Suprapubic skin (tissue), 4 donors: Measurements from ENCODE around the gene GLG1. TPM values are rescaled to one million over a fixed set of nuclear protein-coding genes. Genes with fewer than 3 reads are reported as not detected.
"Not testable (repeated sequence)": the region's sequence is repeated elsewhere in the genome, so short reads cannot be mapped to it uniquely, and the experiment has no call there.

Experiments used
- DNase-seq, 2 donors: peaks; one replicate each; pipeline ENCODE4 v3.0.0-alpha.2; 2019; ENCODE audit warnings: low spot score in 2 of 2
- H3K27ac ChIP-seq: fragments of 200-600 bp; sonication (generic); one replicate; pipeline ENCODE4 v1.5.1; 2019
- H3K27me3 ChIP-seq: fragments of 200-600 bp; sonication (generic); one replicate; pipeline ENCODE4 v1.5.1; 2019
- H3K36me3 ChIP-seq: fragments of 200-600 bp; sonication (generic); one replicate; pipeline ENCODE4 v1.5.1; 2019
- H3K4me1 ChIP-seq: fragments of 200-600 bp; sonication (generic); one replicate; pipeline ENCODE4 v1.5.1; 2019
- H3K4me3 ChIP-seq: fragments of 200-600 bp; sonication (generic); one replicate; pipeline ENCODE4 v1.5.1; 2019; ENCODE audit warnings: mild to moderate bottlenecking
- H3K9me3 ChIP-seq: fragments of 200-600 bp; sonication (generic); one replicate; pipeline ENCODE4 v1.5.1; 2019
- EP300 ChIP-seq: sonication (generic); formaldehyde crosslinking; IDR thresholded peaks from one replicate; pipeline ENCODE4 v1.6.1; 2017; ENCODE audit warnings: antibody characterized with exemption
- POLR2A ChIP-seq, 2 donors: fragments of 450-650 bp; IDR thresholded peaks; one replicate each; pipeline ENCODE4 v1.6.1; 2017; ENCODE audit warnings: antibody characterized with exemption in 2 of 2, mild to moderate bottlenecking in 2 of 2, moderate library complexity in 2 of 2
- POLR2AphosphoS5 ChIP-seq, 3 donors: sonication (generic); formaldehyde crosslinking; IDR thresholded peaks; one replicate each; pipeline ENCODE4 v1.6.1; 2017; ENCODE audit warnings: antibody characterized with exemption in 3 of 3
- WGBS: methylation state at CpG from one replicate; pipeline ENCODE4 v1.1.5; 2018; 5-methylcytosine and 5-hydroxymethylcytosine counted together
- total RNA-seq, 4 donors: library from RNA; depleted of rRNA; stranded (reverse); fragments of >200 nt; gene quantifications; one replicate each; pipeline ENCODE4 v1.1.0, GENCODE V29; 2016
- TF ChIP-seq, protein P1 (sequence below), 2 donors: fragments of 200-600 bp in 1 of 2; fragments of 450-650 bp in 1 of 2; sonication (generic) in 1 of 2; IDR thresholded peaks; one replicate each; pipeline ENCODE4 v1.5.1; 2016 to 2019; ENCODE audit warnings: antibody characterized with exemption in 2 of 2, mild to moderate bottlenecking in 1 of 2, moderate library complexity in 1 of 2

The GLG1 gene
- total RNA-seq, 4 donors from 2014 or later, result 62.5 to 160 (median 89.6) TPM

GRCh38 chr16:74538801-74539200 is 68.1 kb downstream of the GLG1 start:
- H3K4me1 ChIP-seq, H3K4me3 ChIP-seq, H3K9me3 ChIP-seq, H3K27me3 ChIP-seq, H3K27ac ChIP-seq, DNase-seq, H3K36me3 ChIP-seq: not testable (repeated sequence)
- no CpG with 5 or more reads among the region's 3 CpGs for WGBS

- H3K4me3 ChIP-seq, H3K27me3 ChIP-seq, H3K4me1 ChIP-seq, H3K9me3 ChIP-seq, H3K36me3 ChIP-seq, H3K27ac ChIP-seq, DNase-seq: not testable (repeated sequence)
- WGBS, result 90% methylated on average over 1 of the region's 1 CpG
Measured at GRCh38 chr16:74537746-74538145, 69.2 kb downstream of the GLG1 start.

GRCh38 chr16:74534650-74535049 is 72.3 kb downstream of the GLG1 start:
- not testable (repeated sequence) for H3K9me3 ChIP-seq, H3K4me1 ChIP-seq, H3K27ac ChIP-seq, H3K36me3 ChIP-seq, DNase-seq, H3K4me3 ChIP-seq, H3K27me3 ChIP-seq
- 81% methylated on average over 4 of the region's 4 CpGs for WGBS

DNA sequence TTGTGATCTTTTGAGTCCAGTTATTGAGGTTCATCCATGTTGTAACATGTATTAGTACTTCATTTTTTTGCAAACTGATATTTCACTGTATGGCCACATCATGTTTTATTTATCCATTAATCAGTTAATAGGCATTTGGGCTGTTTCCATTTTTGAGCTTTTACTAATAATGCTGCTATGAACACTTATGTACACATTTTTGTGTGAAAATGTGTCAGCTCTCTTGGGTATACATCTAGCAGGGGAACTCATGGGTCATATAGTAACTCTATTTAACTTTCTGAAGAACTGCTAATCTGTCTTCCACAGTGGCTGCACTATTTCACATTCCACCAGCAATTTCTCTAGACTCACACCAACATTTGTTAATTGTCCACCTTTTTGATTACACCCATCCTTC is 82.0 kb downstream of the GLG1 start:
- no peak for DNase-seq
- no peak overlapping the region for H3K27ac ChIP-seq
- peaks cover 13% of the 10 kb centered on the region for H3K36me3 ChIP-seq
- no peaks in the 10 kb centered on the region for H3K9me3 ChIP-seq
- TF ChIP-seq EP300, result no peak
- H3K4me3 ChIP-seq, result no peak overlapping the region
- no peaks in the 10 kb centered on the region for H3K4me1 ChIP-seq
- no peaks in the 10 kb centered on the region for H3K27me3 ChIP-seq

GRCh38 chr16:74524117-74524516 is 82.8 kb downstream of the GLG1 start:
- Histone ChIP-seq H3K36me3 (peaks cover 13% of the 10 kb centered on the region), H3K4me3 (no peak overlapping the region), H3K27me3 (no peaks in the 10 kb centered on the region), H3K4me1 (no peaks in the 10 kb centered on the region), H3K9me3 (no peaks in the 10 kb centered on the region), H3K27ac (no peak overlapping the region)
- WGBS, result 90% methylated on average over 5 of the region's 5 CpGs
- TF ChIP-seq, protein P1, sequence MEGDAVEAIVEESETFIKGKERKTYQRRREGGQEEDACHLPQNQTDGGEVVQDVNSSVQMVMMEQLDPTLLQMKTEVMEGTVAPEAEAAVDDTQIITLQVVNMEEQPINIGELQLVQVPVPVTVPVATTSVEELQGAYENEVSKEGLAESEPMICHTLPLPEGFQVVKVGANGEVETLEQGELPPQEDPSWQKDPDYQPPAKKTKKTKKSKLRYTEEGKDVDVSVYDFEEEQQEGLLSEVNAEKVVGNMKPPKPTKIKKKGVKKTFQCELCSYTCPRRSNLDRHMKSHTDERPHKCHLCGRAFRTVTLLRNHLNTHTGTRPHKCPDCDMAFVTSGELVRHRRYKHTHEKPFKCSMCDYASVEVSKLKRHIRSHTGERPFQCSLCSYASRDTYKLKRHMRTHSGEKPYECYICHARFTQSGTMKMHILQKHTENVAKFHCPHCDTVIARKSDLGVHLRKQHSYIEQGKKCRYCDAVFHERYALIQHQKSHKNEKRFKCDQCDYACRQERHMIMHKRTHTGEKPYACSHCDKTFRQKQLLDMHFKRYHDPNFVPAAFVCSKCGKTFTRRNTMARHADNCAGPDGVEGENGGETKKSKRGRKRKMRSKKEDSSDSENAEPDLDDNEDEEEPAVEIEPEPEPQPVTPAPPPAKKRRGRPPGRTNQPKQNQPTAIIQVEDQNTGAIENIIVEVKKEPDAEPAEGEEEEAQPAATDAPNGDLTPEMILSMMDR (IDR thresholded peaks at IDR 0.05), result no peak
- TF ChIP-seq POLR2A (IDR thresholded peaks at IDR 0.05) (no peak), EP300 (no peak), POLR2AphosphoS5 (IDR thresholded peaks at IDR 0.05) (no peak)
- DNase-seq, result no peak

- WGBS, result 98% methylated on average over 3 of the region's 3 CpGs
- not testable (repeated sequence) for H3K9me3 ChIP-seq
Measured at GRCh38 chr16:74523706-74524105, 83.2 kb downstream of the GLG1 start.

DNA sequence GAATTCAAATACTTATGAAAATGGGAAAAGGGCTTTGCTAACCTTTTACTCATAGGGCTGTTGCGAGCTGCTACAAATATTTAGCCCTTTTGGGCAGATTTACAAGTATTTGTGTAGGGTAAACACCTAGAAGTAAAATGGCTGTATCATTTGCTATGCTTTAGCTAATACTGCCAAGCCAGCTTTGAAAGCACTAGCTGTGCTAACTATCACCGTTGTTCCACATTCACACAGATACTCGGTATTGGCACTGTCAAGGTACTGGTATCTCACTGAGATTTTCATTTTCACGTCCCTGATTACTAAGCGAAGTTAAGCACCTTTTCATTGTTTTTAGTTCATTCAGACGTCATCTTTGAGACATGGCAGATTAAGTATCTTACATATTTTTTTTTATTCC is 84.8 kb downstream of the GLG1 start:
- no peaks in the 10 kb centered on the region for H3K4me1 ChIP-seq
- no peaks in the 10 kb centered on the region for H3K9me3 ChIP-seq
- H3K27ac ChIP-seq, result no peak overlapping the region
- peaks cover 13% of the 10 kb centered on the region for H3K36me3 ChIP-seq
- TF ChIP-seq, protein P1 (IDR thresholded peaks at IDR 0.05), result no peak
- no peaks in the 10 kb centered on the region for H3K27me3 ChIP-seq
- no peak for DNase-seq
- 89% methylated on average over 6 of the region's 6 CpGs for WGBS
- no peak overlapping the region for H3K4me3 ChIP-seq

More at GRCh38 chr16:74523706-74524105, 83.2 kb downstream of the GLG1 start:
- H3K4me3 ChIP-seq, H3K4me1 ChIP-seq, H3K27me3 ChIP-seq, H3K27ac ChIP-seq, DNase-seq: not testable (repeated sequence)
- peaks cover 13% of the 10 kb centered on the region for H3K36me3 ChIP-seq

DNA sequence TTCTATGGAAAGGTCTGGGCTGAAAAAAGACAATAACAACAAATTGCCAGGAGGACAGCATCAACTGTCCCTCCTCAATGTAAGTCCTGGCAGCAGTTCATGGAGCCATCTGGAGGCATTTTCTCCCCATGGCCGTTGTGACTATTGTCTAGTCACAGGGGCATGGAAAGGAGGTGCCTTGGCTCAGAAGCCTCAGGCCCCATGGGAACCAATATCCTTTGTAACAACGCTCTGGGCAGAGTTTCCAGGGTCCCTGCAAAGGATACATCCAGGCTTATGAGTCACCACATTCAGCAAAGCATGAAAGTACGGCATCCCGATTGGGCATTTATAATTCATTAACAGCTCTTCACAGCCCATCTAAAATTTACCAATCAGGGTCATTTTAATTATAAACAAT is 85.2 kb downstream of the GLG1 start:
- H3K27ac ChIP-seq, result no peak overlapping the region
- H3K9me3 ChIP-seq, result no peaks in the 10 kb centered on the region
- DNase-seq, result no peak
- 56% methylated on average over 4 of the region's 4 CpGs for WGBS
- TF ChIP-seq POLR2A (IDR thresholded peaks at IDR 0.05), result no peak
- TF ChIP-seq POLR2AphosphoS5 (IDR thresholded peaks at IDR 0.05), result no peak
- TF ChIP-seq, protein P1 (IDR thresholded peaks at IDR 0.05), result no peak
- TF ChIP-seq EP300, result no peak
- H3K36me3 ChIP-seq, result peaks cover 13% of the 10 kb centered on the region
- H3K4me1 ChIP-seq, result no peaks in the 10 kb centered on the region
- no peak overlapping the region for H3K4me3 ChIP-seq
- H3K27me3 ChIP-seq, result no peaks in the 10 kb centered on the region

DNA sequence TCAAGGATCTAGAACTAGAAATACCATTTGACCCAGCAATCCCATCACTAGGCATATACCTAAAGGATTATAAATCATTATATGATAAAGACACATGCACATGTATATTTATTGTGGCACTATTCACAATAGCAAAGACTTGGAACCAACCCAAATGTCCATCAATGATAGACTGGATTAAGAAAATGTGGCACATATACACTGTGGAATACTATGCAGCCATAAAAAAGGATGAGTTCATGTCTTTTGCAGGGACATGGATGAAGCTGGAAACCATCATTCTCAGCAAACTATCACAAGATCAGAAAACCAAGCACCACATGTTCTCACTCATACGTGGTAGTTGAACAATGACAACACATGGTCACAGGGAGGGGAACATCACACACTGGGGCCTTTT is 88.0 kb downstream of the GLG1 start:
- H3K4me1 ChIP-seq, H3K36me3 ChIP-seq, DNase-seq, H3K27me3 ChIP-seq, H3K27ac ChIP-seq, H3K4me3 ChIP-seq, H3K9me3 ChIP-seq: not testable (repeated sequence)
- 81% methylated on average over 1 of the region's 1 CpG for WGBS
